Measurements from ENCODE around the gene ALCAM.

DNA sequence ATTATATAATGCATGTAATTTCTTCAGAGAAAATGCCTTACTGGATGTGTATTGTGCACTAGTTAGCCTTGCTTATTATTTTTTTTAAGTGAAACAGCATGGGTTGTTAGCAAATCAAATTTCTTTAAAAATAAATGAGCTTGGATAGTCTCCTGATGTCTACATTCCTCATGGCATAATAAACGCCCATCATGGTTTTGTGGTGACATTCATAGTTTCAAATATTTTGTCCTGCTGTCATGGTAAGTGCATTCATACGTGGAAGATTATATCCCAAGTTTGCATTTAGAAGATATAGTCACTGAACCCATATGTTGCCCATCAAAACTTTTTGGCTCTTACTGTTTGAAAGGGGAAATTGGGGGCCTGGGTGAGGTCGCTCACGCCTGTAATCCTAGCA is 130.7 kb downstream of the ALCAM start:
- TF ChIP-seq, protein P1, sequence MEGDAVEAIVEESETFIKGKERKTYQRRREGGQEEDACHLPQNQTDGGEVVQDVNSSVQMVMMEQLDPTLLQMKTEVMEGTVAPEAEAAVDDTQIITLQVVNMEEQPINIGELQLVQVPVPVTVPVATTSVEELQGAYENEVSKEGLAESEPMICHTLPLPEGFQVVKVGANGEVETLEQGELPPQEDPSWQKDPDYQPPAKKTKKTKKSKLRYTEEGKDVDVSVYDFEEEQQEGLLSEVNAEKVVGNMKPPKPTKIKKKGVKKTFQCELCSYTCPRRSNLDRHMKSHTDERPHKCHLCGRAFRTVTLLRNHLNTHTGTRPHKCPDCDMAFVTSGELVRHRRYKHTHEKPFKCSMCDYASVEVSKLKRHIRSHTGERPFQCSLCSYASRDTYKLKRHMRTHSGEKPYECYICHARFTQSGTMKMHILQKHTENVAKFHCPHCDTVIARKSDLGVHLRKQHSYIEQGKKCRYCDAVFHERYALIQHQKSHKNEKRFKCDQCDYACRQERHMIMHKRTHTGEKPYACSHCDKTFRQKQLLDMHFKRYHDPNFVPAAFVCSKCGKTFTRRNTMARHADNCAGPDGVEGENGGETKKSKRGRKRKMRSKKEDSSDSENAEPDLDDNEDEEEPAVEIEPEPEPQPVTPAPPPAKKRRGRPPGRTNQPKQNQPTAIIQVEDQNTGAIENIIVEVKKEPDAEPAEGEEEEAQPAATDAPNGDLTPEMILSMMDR (conservative IDR thresholded peaks at IDR 0.05 in 1 of 2, IDR thresholded peaks at IDR 0.05 in 1 of 2; ENCODE audit: low read depth in 1 of 2, low read length in 2 of 2): no peak
- no peak for TF ChIP-seq EZH2 (IDR thresholded peaks at IDR 0.05; ENCODE audit: low read length, missing control alignments)
